Measurements from ENCODE around the gene MEN1. TPM values are rescaled to one million over a fixed set of nuclear protein-coding genes. Genes with fewer than 3 reads are reported as not detected.

MEN1 gene
- total and polyA plus RNA-seq, 12 donors = 15.3 to 50.6 (median 28.7) TPM

DNA sequence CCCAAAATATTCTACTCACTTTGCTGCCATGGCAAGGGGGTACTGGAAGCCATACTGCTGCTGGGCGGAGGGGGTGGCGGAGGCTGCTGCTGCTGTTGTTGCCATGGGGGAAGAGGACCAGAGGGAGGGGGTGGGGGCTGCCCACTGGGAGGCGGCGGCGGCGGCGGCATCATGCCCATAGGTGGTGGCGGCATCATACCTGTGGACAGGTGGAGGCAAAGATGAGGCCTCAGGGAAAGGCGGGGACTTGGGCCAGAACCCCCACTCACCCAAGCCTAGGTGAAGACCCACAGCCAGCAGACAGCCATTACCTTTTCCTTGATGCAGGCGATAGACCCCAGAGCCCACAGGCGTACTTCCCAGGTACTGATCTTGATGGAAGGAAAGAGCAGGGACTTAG, 43.5 kb downstream of the MEN1 start:
- peak in 2 of 7 donors; percentile 20 to 30 for DNase-seq
- H3K27me3 ChIP-seq = no peaks in the 10 kb centered on the region
- peaks cover 27 to 57% of the 10 kb centered on the region in 2 donors for H3K4me1 ChIP-seq (replicated peaks in 1 of 2)
- H3K36me3 ChIP-seq (replicated peaks in 1 of 2) = peaks cover 0 to 91% of the 10 kb centered on the region in 2 donors
- WGBS, 4 donors = 88 to 93% (median 90%) methylated on average over 9 to 11 of the region's 11 CpGs
- no peak overlapping the region for H3K4me3 ChIP-seq
- peaks cover 0 to 4% (median 0%) of the 10 kb centered on the region in 3 donors for H3K9me3 ChIP-seq (replicated peaks in 1 of 3)
- TF ChIP-seq POLR2A (IDR thresholded peaks at IDR 0.05) = no peak
- TF ChIP-seq, protein P1, sequence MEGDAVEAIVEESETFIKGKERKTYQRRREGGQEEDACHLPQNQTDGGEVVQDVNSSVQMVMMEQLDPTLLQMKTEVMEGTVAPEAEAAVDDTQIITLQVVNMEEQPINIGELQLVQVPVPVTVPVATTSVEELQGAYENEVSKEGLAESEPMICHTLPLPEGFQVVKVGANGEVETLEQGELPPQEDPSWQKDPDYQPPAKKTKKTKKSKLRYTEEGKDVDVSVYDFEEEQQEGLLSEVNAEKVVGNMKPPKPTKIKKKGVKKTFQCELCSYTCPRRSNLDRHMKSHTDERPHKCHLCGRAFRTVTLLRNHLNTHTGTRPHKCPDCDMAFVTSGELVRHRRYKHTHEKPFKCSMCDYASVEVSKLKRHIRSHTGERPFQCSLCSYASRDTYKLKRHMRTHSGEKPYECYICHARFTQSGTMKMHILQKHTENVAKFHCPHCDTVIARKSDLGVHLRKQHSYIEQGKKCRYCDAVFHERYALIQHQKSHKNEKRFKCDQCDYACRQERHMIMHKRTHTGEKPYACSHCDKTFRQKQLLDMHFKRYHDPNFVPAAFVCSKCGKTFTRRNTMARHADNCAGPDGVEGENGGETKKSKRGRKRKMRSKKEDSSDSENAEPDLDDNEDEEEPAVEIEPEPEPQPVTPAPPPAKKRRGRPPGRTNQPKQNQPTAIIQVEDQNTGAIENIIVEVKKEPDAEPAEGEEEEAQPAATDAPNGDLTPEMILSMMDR (IDR thresholded peaks at IDR 0.05) = no peak
- H3K27ac ChIP-seq = peak overlapping the region in 2 of 5 donors; percentile 57 to 83
- intact Hi-C loops (cut with DNase I) = no loop called here

- Histone ChIP-seq H3K9me3 (replicated peaks in 1 of 3) (no peaks in the 10 kb centered on the region), H3K27ac (peak overlapping the region in 2 of 5 donors; percentile 17 to 83), H3K4me3 (no peak overlapping the region), H3K27me3 (no peaks in the 10 kb centered on the region), H3K4me1 (replicated peaks in 1 of 2) (peaks cover 27 to 55% of the 10 kb centered on the region in 2 donors), H3K36me3 (replicated peaks in 1 of 2) (peaks cover 0 to 83% of the 10 kb centered on the region in 2 donors)
- 57 to 80% (median 67%) methylated on average over 22 to 42 of the region's 42 CpGs for WGBS, 4 donors
- no peak for TF ChIP-seq POLR2A (IDR thresholded peaks at IDR 0.05)
- TF ChIP-seq, protein P1 (IDR thresholded peaks at IDR 0.05) = no peak
- peak in 6 of 7 donors; percentile 38 to 63 (median 56) for DNase-seq
- intact Hi-C loops (cut with DNase I) = no loop called here
Measured at GRCh38 chr11:64765851-64766665, 44.3 kb downstream of the MEN1 start.

- no peak for TF ChIP-seq POLR2A (IDR thresholded peaks at IDR 0.05)
- TF ChIP-seq, protein P1 (IDR thresholded peaks at IDR 0.05) = peak in 4 of 6 experiments; percentile 20 to 28 (median 24)
- Histone ChIP-seq H3K27me3 (no peaks in the 10 kb centered on the region), H3K27ac (peak overlapping the region in 1 of 5 donors; percentile 83), H3K9me3 (replicated peaks in 1 of 3) (no peaks in the 10 kb centered on the region), H3K36me3 (replicated peaks in 1 of 2) (peaks cover 0 to 76% of the 10 kb centered on the region in 2 donors), H3K4me1 (replicated peaks in 1 of 2) (peaks cover 27 to 61% of the 10 kb centered on the region in 2 donors), H3K4me3 (no peak overlapping the region)
- 83 to 87% (median 84%) methylated on average over 30 of the region's 30 CpGs for WGBS, 4 donors
- intact Hi-C loops (cut with DNase I) = no loop called here
- DNase-seq = peak in 2 of 7 donors; percentile 31 to 48
Measured at GRCh38 chr11:64765291-64765850, 45.0 kb downstream of the MEN1 start.

GRCh38 chr11:64764753-64765152, 45.6 kb downstream of the MEN1 start:
- DNase-seq = peak in 2 of 7 donors; percentile 15 to 19
- Histone ChIP-seq H3K27me3 (no peaks in the 10 kb centered on the region), H3K4me1 (replicated peaks in 1 of 2) (peaks cover 27 to 67% of the 10 kb centered on the region in 2 donors), H3K4me3 (no peak overlapping the region), H3K36me3 (replicated peaks in 1 of 2) (peaks cover 0 to 70% of the 10 kb centered on the region in 2 donors), H3K9me3 (replicated peaks in 1 of 3) (no peaks in the 10 kb centered on the region), H3K27ac (peak overlapping the region in 2 of 5 donors; percentile 1 to 74)
- intact Hi-C loops (cut with DNase I) = no loop called here
- 74 to 80% (median 77%) methylated on average over 8 of the region's 8 CpGs for WGBS, 4 donors
- no peak for TF ChIP-seq POLR2A (IDR thresholded peaks at IDR 0.05)
- TF ChIP-seq, protein P1 (IDR thresholded peaks at IDR 0.05) = no peak

All from adrenal gland (tissue), 12 donors.